Bronchial epithelial cell (primary cell): ENCODE results near the gene FIBIN. TPM values are rescaled to one million over a fixed set of nuclear protein-coding genes. Genes with fewer than 3 reads are reported as not detected.
"Not testable (repeated sequence)": the region's sequence is repeated elsewhere in the genome, so short reads cannot be mapped to it uniquely, and the experiment has no call there.

Experiments used
- DNase-seq: peaks from one replicate; pipeline ENCODE4 v3.0.0-alpha.2; 2010; ENCODE audit warnings: low read depth
- FAIRE-seq: peaks from 2 replicates; lab custom pipeline; 2011; peaks lifted over from hg19 to GRCh38; lab: Jason Lieb, UNC
- H3K27me3 ChIP-seq: 2 replicates; pipeline ENCODE4 v1.5.1; 2011; ENCODE audit warnings: low read length; ENCODE audit not compliant: control insufficient read depth, insufficient read depth
- H3K36me3 ChIP-seq: 2 replicates; pipeline ENCODE4 v1.5.1; 2011; ENCODE audit warnings: low read length; ENCODE audit not compliant: control insufficient read depth, insufficient read depth
- H3K4me3 ChIP-seq: 2 replicates; pipeline ENCODE4 v1.5.1; 2011; ENCODE audit warnings: mild to moderate bottlenecking, low read depth, low read length, control low read depth
- CTCF ChIP-seq: IDR thresholded peaks from 2 replicates; pipeline ENCODE4 v1.5.1; 2011; ENCODE audit warnings: mild to moderate bottlenecking, moderate library complexity, low read length, control low read depth, inconsistent platforms; ENCODE audit not compliant: insufficient read depth, severe bottlenecking
- total RNA-seq: library from RNA; depleted of rRNA; stranded (reverse); fragments of >200 nt; gene quantifications from 2 replicates; pipeline ENCODE4 v1.2.1, GENCODE V29; 2014

Gene FIBIN
- total RNA-seq, 1 donor from 2014 or later, result 14.2 TPM

- H3K27me3 ChIP-seq, result no peaks in the 10 kb centered on the region
- FAIRE-seq (peak; percentile 13), DNase-seq (no peak)
- H3K4me3 ChIP-seq, result no peak overlapping the region
- H3K36me3 ChIP-seq, result no peaks in the 10 kb centered on the region
- TF ChIP-seq CTCF, result no peak
Observed at GRCh38 chr11:26995701-26996460, 2.0 kb downstream of the FIBIN start.

- FAIRE-seq (no peak), DNase-seq (no peak)
- Histone ChIP-seq H3K27me3 (no peaks in the 10 kb centered on the region), H3K36me3 (no peaks in the 10 kb centered on the region), H3K4me3 (no peak overlapping the region)
- no peak for TF ChIP-seq CTCF
Observed at GRCh38 chr11:26997378-26997777, 3.5 kb downstream of the FIBIN start.

- not testable (repeated sequence) for H3K27me3 ChIP-seq, DNase-seq, H3K36me3 ChIP-seq, FAIRE-seq, H3K4me3 ChIP-seq
Observed at GRCh38 chr11:27001136-27001730, 7.3 kb downstream of the FIBIN start.

- FAIRE-seq, result no peak
- no peak for DNase-seq
Observed at GRCh38 chr11:27002431-27002830, 8.5 kb downstream of the FIBIN start.

GRCh38 chr11:27002838-27003237 lies 8.9 kb downstream of the FIBIN start:
- no peak for FAIRE-seq

More at GRCh38 chr11:27002431-27002830, 8.5 kb downstream of the FIBIN start:
- no peak for TF ChIP-seq CTCF
- Histone ChIP-seq H3K36me3 (no peaks in the 10 kb centered on the region), H3K27me3 (no peaks in the 10 kb centered on the region), H3K4me3 (no peak overlapping the region)

More at GRCh38 chr11:27002838-27003237, 8.9 kb downstream of the FIBIN start:
- no peak overlapping the region for H3K4me3 ChIP-seq
- H3K27me3 ChIP-seq, result no peaks in the 10 kb centered on the region
- H3K36me3 ChIP-seq, result no peaks in the 10 kb centered on the region
- TF ChIP-seq CTCF, result no peak
- no peak for DNase-seq
